Vagina (tissue), 2 donors: ENCODE measurements around the gene SNURF. TPM values are rescaled to one million over a fixed set of nuclear protein-coding genes. Genes with fewer than 3 reads are reported as not detected.
"Not testable (repeated sequence)": the region's sequence is repeated elsewhere in the genome, so short reads cannot be mapped to it uniquely, and the experiment has no call there.

ENCODE experiments used
- DNase-seq, 2 donors: peaks; one replicate each; pipeline ENCODE4 v3.0.0-alpha.2; 2017; ENCODE audit errors: extremely low spot score in 2 of 2
- H3K27ac ChIP-seq: fragments of 200-600 bp; sonication (generic); one replicate; pipeline ENCODE4 v1.5.1; 2019
- H3K27me3 ChIP-seq: fragments of 200-600 bp; sonication (generic); one replicate; pipeline ENCODE4 v1.5.1; 2019
- H3K36me3 ChIP-seq, 2 donors: fragments of 200-600 bp; sonication (generic); one replicate each; pipeline ENCODE4 v1.5.1; 2017 to 2019
- H3K4me1 ChIP-seq: fragments of 200-600 bp; sonication (generic); one replicate; pipeline ENCODE4 v1.5.1; 2019
- H3K4me3 ChIP-seq, 2 donors: fragments of 200-600 bp; sonication (generic); 1 replicate in 1 of 2; 2 replicates in 1 of 2; pipeline ENCODE4 v1.5.1; 2016 to 2019
- H3K9me3 ChIP-seq: fragments of 200-600 bp; sonication (generic); one replicate; pipeline ENCODE4 v1.5.1; 2019
- POLR2A ChIP-seq, 2 donors: fragments of 450-650 bp; IDR thresholded peaks; one replicate each; pipeline ENCODE4 v1.6.1; 2017; ENCODE audit warnings: antibody characterized with exemption in 2 of 2, mild to moderate bottlenecking in 2 of 2, moderate library complexity in 2 of 2
- POLR2AphosphoS5 ChIP-seq, 2 donors: sonication (generic); formaldehyde crosslinking; IDR thresholded peaks; one replicate each; pipeline ENCODE4 v1.9.0; 2017; ENCODE audit warnings: antibody characterized with exemption in 2 of 2, mild to moderate bottlenecking in 2 of 2, low read depth in 1 of 2; ENCODE audit not compliant: insufficient read depth in 1 of 2
- intact Hi-C: fragments of 100-400 bp; cut with DNase I; formaldehyde crosslinking; loops from one replicate; pipeline ENCODE4 v1.15.1; 2023
- total RNA-seq: library from RNA; depleted of rRNA; stranded (reverse); fragments of >200 nt; gene quantifications from one replicate; pipeline ENCODE4 v1.2.3, GENCODE V29; 2016
- TF ChIP-seq, protein P1 (sequence below), 3 experiments: fragments of 450-650 bp in 2 of 3; fragments of 200-600 bp in 1 of 3; sonication (generic) in 1 of 3; IDR thresholded peaks; one replicate each; pipeline ENCODE4 v1.5.1; 2017 to 2019; ENCODE audit warnings: antibody characterized with exemption in 3 of 3, mild to moderate bottlenecking in 2 of 3, moderate library complexity in 2 of 3

SNURF gene
- total RNA-seq, 1 donor from 2014 or later: 10.3 TPM

DNA sequence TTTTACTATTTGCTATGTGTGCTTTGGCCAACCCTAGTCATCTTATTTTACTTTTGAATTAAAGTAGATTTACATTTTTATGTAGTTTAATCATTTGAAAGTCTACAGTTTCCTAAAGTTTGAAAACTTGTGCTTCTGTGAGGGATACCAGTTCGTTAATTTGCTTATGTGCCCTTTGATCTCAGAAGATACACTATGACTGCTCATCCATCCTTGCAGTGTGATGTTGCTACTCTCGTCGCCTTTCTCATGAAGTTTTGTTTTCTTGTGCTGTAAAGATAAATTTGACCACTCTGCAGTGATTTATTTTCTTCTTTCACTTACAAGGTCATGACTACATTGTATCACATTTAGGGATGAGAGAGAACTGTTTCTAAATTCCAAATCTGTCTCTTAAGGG is 16.3 kb downstream of the SNURF start:
- no peaks in the 10 kb centered on the region for H3K4me1 ChIP-seq
- H3K9me3 ChIP-seq: peaks cover 8% of the 10 kb centered on the region
- DNase-seq: no peak
- TF ChIP-seq POLR2AphosphoS5 (IDR thresholded peaks at IDR 0.05; ENCODE audit: insufficient read depth in 1 of 2, low read depth in 1 of 2) (no peak), POLR2A (IDR thresholded peaks at IDR 0.05) (no peak)
- no peaks in the 10 kb centered on the region for H3K27me3 ChIP-seq
- intact Hi-C loops: no loop called here
- H3K4me3 ChIP-seq: no peak overlapping the region
- peaks cover 0 to 79% of the 10 kb centered on the region in 2 donors for H3K36me3 ChIP-seq
- H3K27ac ChIP-seq: no peak overlapping the region

DNA sequence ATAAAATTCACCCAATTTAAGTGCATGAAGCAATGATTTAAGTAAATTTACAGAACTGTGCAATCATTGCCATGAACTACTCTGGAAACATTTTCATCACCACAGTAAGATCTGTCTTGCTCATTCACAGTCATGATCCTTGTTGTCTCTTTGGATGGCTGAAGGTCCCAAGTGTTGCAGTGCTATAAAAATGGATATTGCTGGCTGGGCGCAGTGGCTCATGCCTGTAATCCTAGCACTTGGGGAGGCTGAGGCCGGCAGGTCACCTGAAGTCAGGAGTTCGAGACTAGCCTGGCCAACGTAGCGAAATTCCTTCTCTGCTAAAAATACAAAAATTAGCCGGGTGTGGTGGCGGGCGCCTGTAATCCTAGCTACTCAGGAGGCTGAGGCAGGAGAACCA is 17.0 kb downstream of the SNURF start:
- no peaks in the 10 kb centered on the region for H3K27me3 ChIP-seq
- H3K36me3 ChIP-seq: peaks cover 0 to 79% of the 10 kb centered on the region in 2 donors
- no peak for DNase-seq
- intact Hi-C loops: no loop called here
- no peaks in the 10 kb centered on the region for H3K4me1 ChIP-seq
- H3K27ac ChIP-seq: no peak overlapping the region
- peaks cover 8% of the 10 kb centered on the region for H3K9me3 ChIP-seq
- no peak overlapping the region for H3K4me3 ChIP-seq
- TF ChIP-seq, protein P1, sequence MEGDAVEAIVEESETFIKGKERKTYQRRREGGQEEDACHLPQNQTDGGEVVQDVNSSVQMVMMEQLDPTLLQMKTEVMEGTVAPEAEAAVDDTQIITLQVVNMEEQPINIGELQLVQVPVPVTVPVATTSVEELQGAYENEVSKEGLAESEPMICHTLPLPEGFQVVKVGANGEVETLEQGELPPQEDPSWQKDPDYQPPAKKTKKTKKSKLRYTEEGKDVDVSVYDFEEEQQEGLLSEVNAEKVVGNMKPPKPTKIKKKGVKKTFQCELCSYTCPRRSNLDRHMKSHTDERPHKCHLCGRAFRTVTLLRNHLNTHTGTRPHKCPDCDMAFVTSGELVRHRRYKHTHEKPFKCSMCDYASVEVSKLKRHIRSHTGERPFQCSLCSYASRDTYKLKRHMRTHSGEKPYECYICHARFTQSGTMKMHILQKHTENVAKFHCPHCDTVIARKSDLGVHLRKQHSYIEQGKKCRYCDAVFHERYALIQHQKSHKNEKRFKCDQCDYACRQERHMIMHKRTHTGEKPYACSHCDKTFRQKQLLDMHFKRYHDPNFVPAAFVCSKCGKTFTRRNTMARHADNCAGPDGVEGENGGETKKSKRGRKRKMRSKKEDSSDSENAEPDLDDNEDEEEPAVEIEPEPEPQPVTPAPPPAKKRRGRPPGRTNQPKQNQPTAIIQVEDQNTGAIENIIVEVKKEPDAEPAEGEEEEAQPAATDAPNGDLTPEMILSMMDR (IDR thresholded peaks at IDR 0.05): no peak
- TF ChIP-seq POLR2A (IDR thresholded peaks at IDR 0.05) (no peak), POLR2AphosphoS5 (IDR thresholded peaks at IDR 0.05; ENCODE audit: insufficient read depth in 1 of 2, low read depth in 1 of 2) (no peak)

DNA sequence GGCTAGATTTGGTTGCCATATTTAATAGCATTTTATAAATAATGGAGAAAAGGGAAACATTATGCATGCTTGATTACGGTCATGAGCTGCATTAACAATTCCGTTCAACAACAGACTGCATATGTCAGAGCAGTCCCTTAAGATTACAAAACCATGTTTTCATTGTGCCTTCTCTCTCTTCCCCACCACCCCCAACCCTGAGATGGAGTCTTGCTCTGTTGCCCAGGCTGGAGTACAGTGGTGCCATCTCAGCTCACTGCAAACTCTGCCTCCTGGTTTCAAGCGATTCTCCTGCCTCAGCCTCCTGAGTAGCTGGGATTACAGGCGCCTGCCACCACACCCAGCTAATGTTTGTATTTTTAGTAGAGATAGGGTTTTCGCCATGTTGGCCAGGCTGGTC is 17.9 kb downstream of the SNURF start:
- H3K4me1 ChIP-seq, DNase-seq, H3K27me3 ChIP-seq, intact Hi-C loops, H3K27ac ChIP-seq, H3K4me3 ChIP-seq, H3K9me3 ChIP-seq: not testable (repeated sequence)
- peaks cover 0 to 76% of the 10 kb centered on the region in 2 donors for H3K36me3 ChIP-seq

DNA sequence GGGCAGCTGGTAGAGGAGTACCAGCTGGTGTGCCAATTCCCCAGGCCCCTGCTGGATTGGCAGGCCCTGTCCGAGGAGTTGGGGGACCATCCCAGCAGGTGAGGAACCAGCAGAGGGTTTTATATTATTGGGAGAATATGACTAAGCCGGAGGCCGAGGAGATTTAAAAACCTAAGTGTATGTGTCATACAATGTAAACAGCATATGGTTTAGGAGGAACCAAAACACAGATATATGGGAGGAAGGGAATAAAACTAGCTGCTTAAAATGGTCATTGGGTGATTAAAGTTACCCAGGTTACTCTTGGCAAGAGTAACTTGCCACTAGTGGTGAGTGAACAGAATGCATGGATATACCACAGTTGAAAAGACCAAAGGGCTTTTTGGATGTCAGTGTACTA is 22.1 kb downstream of the SNURF start:
- TF ChIP-seq, protein P1 (IDR thresholded peaks at IDR 0.05): no peak
- TF ChIP-seq POLR2A (IDR thresholded peaks at IDR 0.05): no peak
- TF ChIP-seq POLR2AphosphoS5 (IDR thresholded peaks at IDR 0.05; ENCODE audit: insufficient read depth in 1 of 2, low read depth in 1 of 2): no peak
- intact Hi-C loops: no loop called here
- DNase-seq: no peak
- Histone ChIP-seq H3K4me3 (no peak overlapping the region), H3K27me3 (no peaks in the 10 kb centered on the region), H3K4me1 (no peaks in the 10 kb centered on the region), H3K36me3 (peaks cover 3 to 84% of the 10 kb centered on the region in 2 donors), H3K27ac (no peak overlapping the region), H3K9me3 (peaks cover 8% of the 10 kb centered on the region)

DNA sequence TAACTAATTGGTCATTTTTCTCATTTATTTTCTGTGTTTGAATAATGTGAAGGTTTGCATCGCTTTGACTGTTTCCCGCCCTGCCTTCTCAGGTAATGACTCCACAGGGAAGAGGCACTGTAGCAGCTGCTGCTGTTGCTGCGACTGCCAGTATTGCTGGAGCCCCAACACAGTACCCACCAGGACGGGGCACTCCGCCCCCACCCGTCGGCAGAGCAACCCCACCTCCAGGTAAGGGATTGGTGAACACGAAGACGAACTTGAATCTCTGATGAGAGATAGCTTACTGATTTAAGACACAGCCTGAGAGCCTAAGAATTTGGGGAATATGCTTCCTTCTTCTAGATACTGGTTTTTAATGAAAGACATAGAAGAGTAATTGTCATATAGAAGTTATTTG is 22.9 kb downstream of the SNURF start:
- Histone ChIP-seq H3K9me3 (peaks cover 8% of the 10 kb centered on the region), H3K4me1 (no peaks in the 10 kb centered on the region), H3K27me3 (no peaks in the 10 kb centered on the region), H3K4me3 (no peak overlapping the region), H3K36me3 (peaks cover 6 to 86% of the 10 kb centered on the region in 2 donors), H3K27ac (no peak overlapping the region)
- TF ChIP-seq POLR2AphosphoS5 (IDR thresholded peaks at IDR 0.05; ENCODE audit: insufficient read depth in 1 of 2, low read depth in 1 of 2): no peak
- TF ChIP-seq, protein P1 (IDR thresholded peaks at IDR 0.05): no peak
- TF ChIP-seq POLR2A (IDR thresholded peaks at IDR 0.05): no peak
- intact Hi-C loops: no loop called here
- no peak for DNase-seq

DNA sequence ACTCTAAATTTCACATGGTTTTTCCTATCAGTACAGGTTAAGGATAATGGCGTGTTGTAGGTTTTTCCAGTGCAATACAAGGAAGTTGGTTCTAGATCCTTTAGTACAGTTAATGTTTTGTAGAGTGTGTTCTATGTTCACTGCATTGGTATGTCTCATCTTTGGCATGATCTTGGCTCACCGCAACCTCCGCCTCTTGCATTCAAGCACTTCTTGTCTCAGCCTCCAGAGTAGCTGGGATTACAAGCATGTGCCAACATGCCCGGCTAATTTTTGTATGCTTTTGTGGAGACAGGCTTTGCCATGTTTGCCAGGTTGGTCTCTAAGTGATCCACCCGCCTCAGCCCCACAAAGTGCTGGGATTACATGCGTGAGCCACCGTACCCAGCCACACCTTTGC is 30.4 kb downstream of the SNURF start:
- Histone ChIP-seq H3K36me3 (peaks cover 6 to 73% of the 10 kb centered on the region in 2 donors), H3K4me1 (no peaks in the 10 kb centered on the region), H3K9me3 (peaks cover 14% of the 10 kb centered on the region), H3K27me3 (no peaks in the 10 kb centered on the region), H3K4me3 (no peak overlapping the region), H3K27ac (no peak overlapping the region)
- intact Hi-C loops: no loop called here
- TF ChIP-seq POLR2AphosphoS5 (IDR thresholded peaks at IDR 0.05; ENCODE audit: insufficient read depth in 1 of 2, low read depth in 1 of 2) (no peak), POLR2A (IDR thresholded peaks at IDR 0.05) (no peak)
- TF ChIP-seq, protein P1 (IDR thresholded peaks at IDR 0.05): no peak
- DNase-seq: no peak
